Fibroblast of pulmonary artery (primary cell): ENCODE measurements around the gene EXOG.

Source experiments
- DNase-seq: peaks from one replicate; pipeline ENCODE4 v3.0.0-alpha.2; 2010; ENCODE audit warnings: low read depth
- H3K4me3 ChIP-seq: replicated peaks from 2 replicates; pipeline ENCODE4 v1.5.1; 2011; ENCODE audit warnings: low read depth, mild to moderate bottlenecking, control low read depth, low read length, moderate library complexity
- TF ChIP-seq, protein P1 (sequence below): IDR thresholded peaks from 2 replicates; pipeline ENCODE4 v1.5.1; 2011; ENCODE audit warnings: mild to moderate bottlenecking, control low read depth, low read length, inconsistent platforms; ENCODE audit errors: missing control alignments

Gene EXOG

DNA sequence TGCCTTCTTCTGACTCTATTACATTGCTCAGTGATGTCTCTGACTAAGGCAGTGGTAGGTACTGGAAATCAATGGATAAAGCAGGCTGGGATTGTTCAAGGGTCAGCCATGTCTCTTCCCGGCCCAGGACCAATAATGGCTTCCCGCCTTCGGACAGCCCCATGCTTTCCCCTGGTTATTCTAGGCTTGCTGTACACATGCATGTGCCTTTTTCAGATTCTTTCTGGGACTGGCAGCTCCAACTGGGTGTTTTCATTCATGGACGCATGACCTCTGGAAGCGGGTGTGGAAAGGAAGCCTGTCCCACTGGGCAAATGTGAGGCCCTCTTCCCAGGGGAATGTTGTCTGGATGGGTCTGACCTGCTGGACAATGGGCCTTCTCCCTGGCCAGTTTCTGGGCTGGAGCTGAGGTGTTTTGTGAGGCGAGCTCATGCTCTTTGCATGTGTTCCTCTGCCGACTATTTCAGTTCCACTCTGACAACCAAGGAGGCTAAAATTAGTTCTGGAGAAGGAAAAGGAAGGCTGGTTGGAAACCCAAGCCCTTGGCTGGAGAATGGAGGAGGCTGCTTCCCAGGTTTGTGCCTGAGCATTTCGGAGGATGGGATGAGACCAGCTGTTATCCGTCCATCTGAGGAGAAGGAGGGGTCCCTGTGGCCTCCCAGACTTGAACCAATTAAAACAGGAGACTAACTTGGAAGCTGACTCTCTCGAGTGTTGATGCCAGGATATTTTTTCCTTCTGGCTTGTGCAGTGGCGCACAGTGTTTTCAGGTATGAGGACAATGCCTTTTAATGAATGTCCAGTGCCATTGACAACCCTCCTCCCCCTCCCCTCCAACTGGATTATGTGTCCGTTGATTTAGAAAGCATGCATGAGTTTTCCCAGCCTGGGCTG lies 35.5 kb upstream of the EXOG start:
- H3K4me3 ChIP-seq = no peak overlapping the region
- no peak for DNase-seq
- TF ChIP-seq, protein P1, sequence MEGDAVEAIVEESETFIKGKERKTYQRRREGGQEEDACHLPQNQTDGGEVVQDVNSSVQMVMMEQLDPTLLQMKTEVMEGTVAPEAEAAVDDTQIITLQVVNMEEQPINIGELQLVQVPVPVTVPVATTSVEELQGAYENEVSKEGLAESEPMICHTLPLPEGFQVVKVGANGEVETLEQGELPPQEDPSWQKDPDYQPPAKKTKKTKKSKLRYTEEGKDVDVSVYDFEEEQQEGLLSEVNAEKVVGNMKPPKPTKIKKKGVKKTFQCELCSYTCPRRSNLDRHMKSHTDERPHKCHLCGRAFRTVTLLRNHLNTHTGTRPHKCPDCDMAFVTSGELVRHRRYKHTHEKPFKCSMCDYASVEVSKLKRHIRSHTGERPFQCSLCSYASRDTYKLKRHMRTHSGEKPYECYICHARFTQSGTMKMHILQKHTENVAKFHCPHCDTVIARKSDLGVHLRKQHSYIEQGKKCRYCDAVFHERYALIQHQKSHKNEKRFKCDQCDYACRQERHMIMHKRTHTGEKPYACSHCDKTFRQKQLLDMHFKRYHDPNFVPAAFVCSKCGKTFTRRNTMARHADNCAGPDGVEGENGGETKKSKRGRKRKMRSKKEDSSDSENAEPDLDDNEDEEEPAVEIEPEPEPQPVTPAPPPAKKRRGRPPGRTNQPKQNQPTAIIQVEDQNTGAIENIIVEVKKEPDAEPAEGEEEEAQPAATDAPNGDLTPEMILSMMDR = no peak

DNA sequence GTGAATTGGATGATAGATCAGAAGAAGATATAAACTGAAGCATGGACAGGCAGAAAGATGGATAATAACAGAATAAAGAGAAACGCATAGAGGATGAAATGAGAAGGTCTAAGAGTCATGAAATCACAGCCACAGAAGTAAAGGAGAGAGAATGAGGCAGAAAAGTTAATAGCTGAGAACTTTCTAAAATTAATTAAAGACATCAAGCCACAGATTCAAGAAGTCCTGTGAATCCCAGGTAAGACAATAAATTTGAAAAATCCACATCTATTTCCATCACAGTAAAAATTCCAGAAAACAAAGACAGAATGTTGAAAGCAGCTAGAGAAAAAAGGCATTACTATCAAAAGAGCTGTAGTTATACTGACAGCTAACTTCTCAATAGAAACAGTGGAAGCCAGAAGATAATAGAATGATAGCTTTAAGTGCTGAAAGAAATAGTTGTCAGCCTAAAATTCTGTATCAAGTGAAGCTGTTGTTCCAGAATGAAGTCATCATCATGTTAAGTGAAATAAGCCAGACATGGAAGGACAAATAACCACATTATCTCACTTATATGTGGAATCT lies 30.5 kb upstream of the EXOG start:
- H3K4me3 ChIP-seq = no peak overlapping the region
- TF ChIP-seq, protein P1 = no peak
- no peak for DNase-seq

DNA sequence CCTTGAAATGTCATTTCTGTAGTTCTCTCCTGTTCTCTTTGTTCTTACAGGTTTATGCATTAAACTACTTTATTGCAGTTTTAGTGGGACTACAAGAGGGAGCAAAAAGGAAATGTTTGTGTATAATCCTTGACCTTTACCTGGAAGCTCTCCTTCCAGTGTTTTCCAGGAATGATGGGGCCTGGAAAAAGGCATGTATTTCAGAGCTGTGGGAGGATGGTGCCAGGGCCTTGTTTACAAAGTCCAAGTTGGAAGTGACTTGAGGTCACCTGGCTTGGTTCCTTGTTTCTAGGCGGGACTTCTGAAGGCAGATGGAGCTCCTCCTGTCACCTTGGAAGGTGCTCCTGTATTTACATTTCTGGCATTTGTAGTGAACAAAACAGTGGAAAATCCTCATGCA lies 27.4 kb upstream of the EXOG start:
- TF ChIP-seq, protein P1 = no peak
- no peak for DNase-seq
- H3K4me3 ChIP-seq = no peak overlapping the region

DNA sequence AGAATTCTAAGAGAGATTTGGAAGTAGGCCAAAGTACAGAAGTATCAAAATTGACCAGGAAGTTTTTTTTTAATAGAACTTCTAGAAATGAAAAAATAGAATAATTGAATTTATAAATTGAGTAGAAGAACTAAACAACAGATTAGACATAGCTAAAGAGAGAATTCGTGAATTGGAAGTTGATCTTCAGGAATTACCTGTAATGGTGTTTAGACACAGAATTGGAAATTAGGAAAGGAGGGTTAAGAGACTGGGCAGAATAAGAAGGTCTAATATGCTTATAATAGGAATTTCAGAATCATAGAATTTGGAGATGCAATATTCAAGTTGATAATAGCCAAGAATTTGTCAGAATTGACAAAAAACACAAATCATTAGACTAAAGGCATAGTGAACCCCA lies 26.3 kb upstream of the EXOG start:
- TF ChIP-seq, protein P1 = no peak
- DNase-seq = no peak
- no peak overlapping the region for H3K4me3 ChIP-seq

DNA sequence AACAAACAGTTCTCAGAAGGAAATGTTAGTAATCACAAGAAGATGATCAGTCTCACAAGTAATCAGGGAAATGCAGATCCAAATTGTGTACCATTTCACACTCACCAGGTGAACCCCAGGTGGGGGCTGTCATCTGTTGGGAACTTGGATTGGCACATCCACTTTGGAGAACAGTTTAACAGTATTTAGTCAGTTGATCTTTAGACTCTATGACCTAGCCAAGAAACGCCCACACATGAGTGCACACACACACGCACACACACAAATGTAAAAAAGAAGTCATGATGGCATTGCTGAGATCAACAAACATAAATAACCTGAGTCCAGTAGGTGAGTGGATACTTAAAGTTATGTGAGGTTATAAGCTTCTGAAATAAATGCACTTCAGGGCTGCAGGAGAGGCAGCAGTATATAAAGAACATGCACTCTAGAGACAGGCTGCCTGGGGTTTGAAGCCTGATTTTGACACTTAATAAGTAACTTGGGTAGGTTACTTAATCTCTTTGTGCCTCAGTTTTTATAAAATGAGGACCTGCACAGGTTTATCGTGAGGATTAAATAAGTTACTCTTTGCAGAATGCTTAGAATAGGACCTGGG lies 24.8 kb upstream of the EXOG start:
- TF ChIP-seq, protein P1 = no peak
- no peak for DNase-seq
- H3K4me3 ChIP-seq = no peak overlapping the region

DNA sequence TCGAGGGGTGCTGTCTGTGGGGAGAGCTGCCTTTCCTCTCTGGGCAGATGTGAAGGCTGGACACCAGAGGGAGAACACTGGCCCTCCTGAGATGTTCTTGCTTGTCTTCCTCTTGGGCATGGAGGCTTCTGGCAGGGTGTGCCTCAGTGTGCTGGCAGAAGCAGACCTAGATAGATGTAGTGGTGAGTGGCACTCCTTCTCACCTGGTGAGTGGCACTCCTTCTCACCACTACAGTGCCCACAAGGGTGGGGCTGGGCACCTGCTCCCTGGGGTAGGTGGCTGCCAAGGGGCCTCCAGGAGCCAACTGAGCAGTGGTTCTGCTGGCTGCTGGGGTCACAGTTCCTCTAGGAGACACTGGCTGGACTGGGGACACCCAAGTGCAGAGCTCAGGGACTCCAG lies 23.8 kb upstream of the EXOG start:
- TF ChIP-seq, protein P1 = no peak
- DNase-seq = no peak
- H3K4me3 ChIP-seq = no peak overlapping the region
